Measurements from ENCODE around the gene PA2G4.
"Not testable (repeated sequence)": the region's sequence is repeated elsewhere in the genome, so short reads cannot be mapped to it uniquely, and the experiment has no call there.

Gene PA2G4

GRCh38 chr12:56107242-56107641 lies 2.9 kb downstream of the PA2G4 start:
- Histone ChIP-seq H3K36me3 (peaks cover 33% of the 10 kb centered on the region), H3K4me1 (ENCODE audit: control insufficient read depth in 1 of 2, insufficient read depth in 1 of 2, low read depth in 1 of 2, low read length in 1 of 2) (peaks cover 16 to 21% of the 10 kb centered on the region in 2 experiments), H3K27ac (no peak overlapping the region), H3K27me3 (no peaks in the 10 kb centered on the region), H3K9me3 (no peaks in the 10 kb centered on the region), H3K4me3 (ENCODE audit: low read depth in 1 of 2, low read length in 1 of 2) (no peak overlapping the region)
- TF ChIP-seq CTCF (IDR thresholded peaks at IDR 0.05) = no peak

- Histone ChIP-seq H3K27me3 (no peaks in the 10 kb centered on the region), H3K36me3 (peaks cover 34% of the 10 kb centered on the region), H3K9me3 (no peaks in the 10 kb centered on the region), H3K4me1 (ENCODE audit: control insufficient read depth in 1 of 2, insufficient read depth in 1 of 2, low read depth in 1 of 2, low read length in 1 of 2) (peaks cover 5 to 9% of the 10 kb centered on the region in 2 experiments), H3K4me3 (ENCODE audit: low read depth in 1 of 2, low read length in 1 of 2) (no peak overlapping the region), H3K27ac (no peak overlapping the region)
- no peak for TF ChIP-seq CTCF (IDR thresholded peaks at IDR 0.05)
These were observed 6.2 kb downstream of the PA2G4 start for GRCh38 chr12:56110571-56110970.

- Histone ChIP-seq H3K4me1 (ENCODE audit: control insufficient read depth in 1 of 2, insufficient read depth in 1 of 2, low read depth in 1 of 2, low read length in 1 of 2) (peaks cover 26 to 27% of the 10 kb centered on the region in 2 experiments), H3K27ac (no peak overlapping the region), H3K27me3 (no peaks in the 10 kb centered on the region), H3K9me3 (no peaks in the 10 kb centered on the region), H3K4me3 (ENCODE audit: low read depth in 1 of 2, low read length in 1 of 2) (no peak overlapping the region), H3K36me3 (peaks cover 25% of the 10 kb centered on the region)
- TF ChIP-seq CTCF (IDR thresholded peaks at IDR 0.05) = no peak
These were observed 9.7 kb downstream of the PA2G4 start for GRCh38 chr12:56114084-56114483.

DNA sequence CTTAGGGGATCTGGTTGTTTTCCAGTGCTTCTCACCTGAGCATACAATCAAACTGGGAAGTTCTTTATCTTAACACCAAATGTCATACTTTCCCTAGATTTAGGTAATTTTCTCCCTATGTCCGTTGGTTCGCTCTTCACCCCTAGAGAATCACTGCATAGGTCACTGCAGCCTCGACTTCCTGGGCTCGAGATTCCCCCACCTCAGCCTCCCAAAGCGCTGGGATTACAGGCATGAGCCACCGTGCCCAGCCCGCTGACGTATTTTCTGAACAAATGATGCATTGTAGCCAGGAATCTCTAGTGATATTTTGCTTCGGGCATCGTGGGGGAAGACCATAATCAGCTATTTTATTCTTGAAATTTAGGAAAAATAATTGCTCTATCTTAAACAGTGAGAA lies 11.0 kb downstream of the PA2G4 start:
- Histone ChIP-seq H3K9me3 (no peaks in the 10 kb centered on the region), H3K27me3 (no peaks in the 10 kb centered on the region), H3K36me3 (peaks cover 19% of the 10 kb centered on the region), H3K4me3 (ENCODE audit: low read depth in 1 of 2, low read length in 1 of 2) (peak overlapping the region; percentile 87 to 96), H3K4me1 (ENCODE audit: control insufficient read depth in 1 of 2, insufficient read depth in 1 of 2, low read depth in 1 of 2, low read length in 1 of 2) (peaks cover 33% of the 10 kb centered on the region in 2 experiments), H3K27ac (peak overlapping the region; percentile 96)
- no peak for TF ChIP-seq CTCF (IDR thresholded peaks at IDR 0.05)

DNA sequence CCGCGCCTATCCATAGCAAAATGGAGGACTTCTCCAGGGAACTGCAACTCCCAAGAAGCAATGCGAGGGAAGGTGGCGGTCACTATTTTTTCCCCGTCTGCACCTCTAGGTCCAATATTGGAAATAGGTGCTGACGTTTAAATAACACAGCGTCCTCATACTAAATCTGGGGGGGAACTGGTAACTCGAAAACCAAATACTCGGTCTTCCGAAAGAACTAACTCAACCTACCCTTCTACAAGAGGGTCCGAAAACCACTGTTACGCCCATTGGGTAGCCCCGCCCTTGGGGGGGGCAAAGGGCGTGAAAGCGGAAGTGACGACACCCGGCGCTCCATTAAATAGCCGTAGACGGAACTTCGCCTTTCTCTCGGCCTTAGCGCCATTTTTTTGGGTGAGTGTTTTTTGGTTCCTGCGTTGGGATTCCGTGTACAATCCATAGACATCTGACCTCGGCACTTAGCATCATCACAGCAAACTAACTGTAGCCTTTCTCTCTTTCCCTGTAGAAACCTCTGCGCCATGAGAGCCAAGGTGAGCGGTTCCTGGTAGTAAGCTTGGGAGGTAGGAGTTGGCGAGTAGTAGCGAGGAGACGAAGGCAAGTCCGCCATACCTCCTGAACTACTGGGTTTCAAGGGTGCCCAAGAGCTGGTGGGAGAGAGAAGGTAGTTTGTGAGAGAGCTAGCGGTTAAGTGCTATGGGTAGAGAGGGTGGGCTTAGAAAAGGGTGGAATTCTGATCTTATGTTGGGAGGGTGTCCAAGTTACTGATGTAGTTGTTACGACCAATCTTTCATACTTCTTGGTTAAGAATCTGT lies 12.1 kb downstream of the PA2G4 start, which contains the start of gene RPL41:
Gene RPL41 (plus strand): TSS at position 367 of the 815 bp plus-strand sequence.
- Histone ChIP-seq H3K27ac (peak within 1 kb of the TSS; percentile 96), H3K4me1 (ENCODE audit: control insufficient read depth in 1 of 2, insufficient read depth in 1 of 2, low read depth in 1 of 2, low read length in 1 of 2) (peaks cover 33% of the 10 kb centered on the region in 2 experiments), H3K36me3 (peaks cover 21% of the 10 kb centered on the region), H3K4me3 (ENCODE audit: low read depth in 1 of 2, low read length in 1 of 2) (peak within 1 kb of the TSS; percentile 87 to 96), H3K9me3 (no peaks in the 10 kb centered on the region), H3K27me3 (no peaks in the 10 kb centered on the region)
- peak; percentile 37 for TF ChIP-seq CTCF (IDR thresholded peaks at IDR 0.05)

- not testable (repeated sequence) for H3K9me3 ChIP-seq, H3K27me3 ChIP-seq
- peaks cover 33% of the 10 kb centered on the region in 2 experiments for H3K4me1 ChIP-seq (ENCODE audit: control insufficient read depth in 1 of 2, insufficient read depth in 1 of 2, low read depth in 1 of 2, low read length in 1 of 2)
- peaks cover 23% of the 10 kb centered on the region for H3K36me3 ChIP-seq
- peak overlapping the region; percentile 96 for H3K27ac ChIP-seq
- H3K4me3 ChIP-seq (ENCODE audit: low read depth in 1 of 2, low read length in 1 of 2) = peak overlapping the region; percentile 87 to 96
These were observed 12.8 kb downstream of the PA2G4 start for GRCh38 chr12:56117082-56117706.
